HG03025 (cell line): ENCODE data around the gene MAP1LC3B2.

Experiments used
- ATAC-seq: cut with Tn5 transposase; IDR thresholded peaks from one replicate; pipeline ENCODE4 v1.9.1; 2021; ENCODE audit warnings: mild to moderate bottlenecking, moderate library complexity; ENCODE audit not compliant: unreplicated experiment, low FRiP score

The MAP1LC3B2 gene

GRCh38 chr12:116591855-116592637 is 32.9 kb downstream of the MAP1LC3B2 start:
- ATAC-seq = no peak

- no peak for ATAC-seq
Observed at GRCh38 chr12:116592731-116593130, 33.5 kb downstream of the MAP1LC3B2 start.

- no peak for ATAC-seq
Observed at GRCh38 chr12:116594325-116595038, 35.3 kb downstream of the MAP1LC3B2 start.

- ATAC-seq = no peak
Observed at GRCh38 chr12:116595186-116595585, 36.0 kb downstream of the MAP1LC3B2 start.

GRCh38 chr12:116595672-116596071 is 36.5 kb downstream of the MAP1LC3B2 start:
- ATAC-seq = no peak

- no peak for ATAC-seq
Observed at GRCh38 chr12:116597886-116598285, 38.7 kb downstream of the MAP1LC3B2 start.

- no peak for ATAC-seq
Observed at GRCh38 chr12:116598311-116599284, 39.4 kb downstream of the MAP1LC3B2 start.

GRCh38 chr12:116599285-116600136 is 40.3 kb downstream of the MAP1LC3B2 start:
- ATAC-seq = no peak

GRCh38 chr12:116600959-116601918 is 42.1 kb downstream of the MAP1LC3B2 start:
- no peak for ATAC-seq

GRCh38 chr12:116601933-116602810 is 43.0 kb downstream of the MAP1LC3B2 start:
- ATAC-seq = no peak

GRCh38 chr12:116603546-116604177 is 44.5 kb downstream of the MAP1LC3B2 start:
- ATAC-seq = no peak

- no peak for ATAC-seq
Observed at GRCh38 chr12:116604178-116604895, 45.2 kb downstream of the MAP1LC3B2 start.

GRCh38 chr12:116604951-116605641 is 45.9 kb downstream of the MAP1LC3B2 start:
- ATAC-seq = no peak

- no peak for ATAC-seq
Observed at GRCh38 chr12:116606397-116606796, 47.2 kb downstream of the MAP1LC3B2 start.

- no peak for ATAC-seq
Observed at GRCh38 chr12:116607039-116607438, 47.9 kb downstream of the MAP1LC3B2 start.
